ENCODE measurements around the gene ANXA11. TPM values are rescaled to one million over a fixed set of nuclear protein-coding genes. Genes with fewer than 3 reads are reported as not detected.

ANXA11 gene
- polyA plus RNA-seq, 2 of the 4 experiments (the other 2 are of a cell fraction) = 92.6 to 119 TPM

DNA sequence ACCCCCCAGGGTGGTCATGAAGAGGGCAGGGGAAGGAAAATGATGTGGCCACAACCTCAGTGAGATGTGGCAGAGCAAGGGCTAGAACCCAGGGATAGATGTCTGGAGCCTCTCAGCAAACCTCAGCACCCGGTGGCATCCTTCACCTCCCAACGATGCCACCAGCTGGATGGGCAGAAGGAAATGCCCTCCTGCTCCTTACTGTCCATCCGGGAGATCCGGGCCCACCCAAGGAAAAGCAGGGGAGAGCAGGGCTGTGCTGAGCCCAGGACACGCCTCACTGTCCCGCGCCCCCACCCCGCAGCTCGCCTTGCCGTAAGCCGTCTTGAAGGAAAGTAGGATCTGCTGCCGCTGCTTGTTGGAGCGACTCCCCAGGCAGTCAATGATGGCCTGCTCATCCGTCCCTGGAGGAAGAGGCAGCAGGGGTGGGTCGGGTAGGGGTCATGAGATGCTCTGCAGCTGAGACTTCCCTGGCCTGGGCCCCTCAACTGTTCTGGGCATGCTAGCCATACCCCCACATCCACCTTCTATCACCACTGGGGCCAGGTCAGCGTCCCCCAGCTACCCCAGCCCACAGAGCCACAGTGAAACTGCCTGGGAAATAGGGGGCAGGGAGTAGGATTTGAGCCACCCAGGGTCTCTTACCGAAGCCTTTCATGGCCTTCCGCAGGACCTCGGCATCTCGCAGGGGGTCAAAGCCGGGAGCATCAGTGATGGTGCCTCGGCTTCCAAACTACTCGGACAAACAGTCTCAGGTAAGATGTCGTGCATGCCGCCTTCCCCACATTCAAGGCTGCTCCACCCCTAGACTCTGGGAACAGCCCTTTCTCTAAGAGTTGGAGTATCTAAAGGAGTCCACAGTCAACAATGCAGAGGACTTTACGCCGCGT lies 38.5 kb downstream of the ANXA11 start:
- POLR2A ChIA-PET = no interaction called here
- ATAC-seq (no peak), FAIRE-seq (no peak), DNase-seq (ENCODE audit: low read depth in 1 of 2, low spot score in 1 of 2) (no peak)
- Histone ChIP-seq H3K4me1 (peaks cover 24% of the 10 kb centered on the region), H3K9me3 (no peaks in the 10 kb centered on the region), H3K27ac (no peak overlapping the region), H3K4me3 (no peak overlapping the region), H3K4me2 (no peak overlapping the region)
- CTCF ChIA-PET = interaction anchor here (1.4 to 3.0 kb wide), 6 partner anchors 12 to 56 kb away, joined by 3 to 13 read pairs (median 8); no protein-coding TSS in a partner anchor
- TF ChIP-seq, protein P1, sequence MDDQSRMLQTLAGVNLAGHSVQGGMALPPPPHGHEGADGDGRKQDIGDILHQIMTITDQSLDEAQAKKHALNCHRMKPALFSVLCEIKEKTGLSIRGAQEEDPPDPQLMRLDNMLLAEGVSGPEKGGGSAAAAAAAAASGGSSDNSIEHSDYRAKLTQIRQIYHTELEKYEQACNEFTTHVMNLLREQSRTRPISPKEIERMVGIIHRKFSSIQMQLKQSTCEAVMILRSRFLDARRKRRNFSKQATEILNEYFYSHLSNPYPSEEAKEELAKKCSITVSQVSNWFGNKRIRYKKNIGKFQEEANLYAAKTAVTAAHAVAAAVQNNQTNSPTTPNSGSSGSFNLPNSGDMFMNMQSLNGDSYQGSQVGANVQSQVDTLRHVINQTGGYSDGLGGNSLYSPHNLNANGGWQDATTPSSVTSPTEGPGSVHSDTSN (IDR thresholded peaks at IDR 0.05) = no peak
- TF ChIP-seq KDM1A (IDR thresholded peaks at IDR 0.05; ENCODE audit: low read depth) (no peak), JUNB (IDR thresholded peaks at IDR 0.05) (no peak)
- TF ChIP-seq, protein P2, sequence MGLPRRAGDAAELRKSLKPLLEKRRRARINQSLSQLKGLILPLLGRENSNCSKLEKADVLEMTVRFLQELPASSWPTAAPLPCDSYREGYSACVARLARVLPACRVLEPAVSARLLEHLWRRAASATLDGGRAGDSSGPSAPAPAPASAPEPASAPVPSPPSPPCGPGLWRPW (IDR thresholded peaks at IDR 0.05) = no peak
- 91% methylated on average over 25 of the region's 28 CpGs for WGBS (ENCODE audit: missing lambda C conversion rate)

DNA sequence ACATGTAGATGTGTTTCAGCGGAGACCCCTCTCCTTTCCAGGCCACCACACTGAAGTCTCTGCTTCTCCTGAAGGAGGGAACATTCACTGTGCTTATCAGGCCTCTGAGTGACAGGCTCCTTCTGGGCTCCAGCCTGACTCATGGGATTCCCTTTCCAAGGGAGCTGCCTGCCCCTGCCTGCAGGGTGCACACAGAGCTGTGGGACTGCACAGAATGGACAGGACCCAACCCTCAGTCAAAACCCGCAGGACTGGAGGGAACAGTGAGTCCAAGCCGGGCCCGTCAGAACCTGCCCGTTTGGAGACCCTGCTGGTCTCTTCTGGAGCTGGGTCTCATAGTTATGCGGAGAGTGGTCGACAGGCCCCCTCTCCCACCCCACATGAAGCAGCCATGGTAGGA lies 40.2 kb downstream of the ANXA11 start:
- FAIRE-seq = no peak
- TF ChIP-seq PHF8 (IDR thresholded peaks at IDR 0.05; ENCODE audit: borderline replicate concordance, low read depth) (no peak), SREBF2 (IDR thresholded peaks at IDR 0.05) (no peak), CBX8 (IDR thresholded peaks at IDR 0.05) (no peak), JUNB (IDR thresholded peaks at IDR 0.05) (no peak), ESRRA (IDR thresholded peaks at IDR 0.05; ENCODE audit: borderline replicate concordance, low read length) (no peak), NR3C1 (IDR thresholded peaks at IDR 0.05) (no peak), MYC (IDR thresholded peaks at IDR 0.05; ENCODE audit: borderline replicate concordance, low read length) (no peak), SMC3 (IDR thresholded peaks at IDR 0.05) (no peak), FOSL2 (IDR thresholded peaks at IDR 0.05) (no peak), FOSL2 (CRISPR knock-in tag; IDR thresholded peaks at IDR 0.05) (no peak), MAZ (IDR thresholded peaks at IDR 0.05; ENCODE audit: borderline replicate concordance, low read depth, low read length) (no peak)
- TF ChIP-seq, protein P2 (IDR thresholded peaks at IDR 0.05) = no peak
- TF ChIP-seq, protein P3, sequence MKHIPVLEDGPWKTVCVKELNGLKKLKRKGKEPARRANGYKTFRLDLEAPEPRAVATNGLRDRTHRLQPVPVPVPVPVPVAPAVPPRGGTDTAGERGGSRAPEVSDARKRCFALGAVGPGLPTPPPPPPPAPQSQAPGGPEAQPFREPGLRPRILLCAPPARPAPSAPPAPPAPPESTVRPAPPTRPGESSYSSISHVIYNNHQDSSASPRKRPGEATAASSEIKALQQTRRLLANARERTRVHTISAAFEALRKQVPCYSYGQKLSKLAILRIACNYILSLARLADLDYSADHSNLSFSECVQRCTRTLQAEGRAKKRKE (CRISPR knock-in tag; IDR thresholded peaks at IDR 0.05; ENCODE audit: low read depth) = no peak
- Histone ChIP-seq H3K4me2 (no peak overlapping the region), H3K9me3 (no peaks in the 10 kb centered on the region), H3K4me1 (peaks cover 24% of the 10 kb centered on the region), H3K27ac (no peak overlapping the region; a peak in 1 of 6 replicates), H3K4me3 (no peak overlapping the region)
- DNase-seq (ENCODE audit: low read depth in 1 of 2, low spot score in 1 of 2) = peak; percentile 20 to 25
- ChIA-PET POLR2A (interaction anchor here (1.0 kb wide), 1 partner anchor 43 kb away, joined by 3 read pairs; no protein-coding TSS in a partner anchor), CTCF (interaction anchor here (0.9 to 2.7 kb wide), 7 partner anchors 10 to 57 kb away, joined by 3 to 7 read pairs (median 4); no protein-coding TSS in a partner anchor)
- 93% methylated on average over 6 of the region's 7 CpGs for WGBS (ENCODE audit: missing lambda C conversion rate)
- ATAC-seq = peak; percentile 68 to 71

DNA sequence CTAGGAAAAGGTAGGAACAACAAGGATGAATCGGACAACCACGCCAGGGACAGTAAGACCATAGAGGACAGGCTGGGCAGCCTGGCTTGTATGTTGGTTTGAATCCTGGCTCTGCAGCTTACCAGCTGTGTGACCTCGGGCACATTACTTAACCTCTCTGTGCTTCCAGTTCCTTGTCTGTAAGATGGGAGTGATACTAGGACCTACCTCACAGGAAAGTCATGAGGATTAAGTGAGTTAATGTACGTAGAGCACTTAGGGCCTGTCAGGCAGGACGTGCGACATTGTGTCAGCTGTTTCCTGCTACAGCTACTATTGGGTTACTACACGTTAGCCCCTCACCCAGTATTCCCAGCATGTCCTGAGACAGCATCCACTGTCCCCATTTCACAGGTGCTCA lies 40.7 kb downstream of the ANXA11 start:
- 86% methylated on average over 7 of the region's 7 CpGs for WGBS (ENCODE audit: missing lambda C conversion rate)
- DNase-seq (ENCODE audit: low read depth in 1 of 2, low spot score in 1 of 2) (no peak), FAIRE-seq (no peak), ATAC-seq (no peak)
- H3K4me3 ChIP-seq = no peak overlapping the region
- H3K9me3 ChIP-seq = no peaks in the 10 kb centered on the region
- CTCF ChIA-PET = interaction anchor here (0.6 to 2.7 kb wide), 8 partner anchors 12 to 75 kb away, joined by 3 to 7 read pairs (median 4); no protein-coding TSS in a partner anchor
- POLR2A ChIA-PET = interaction anchor here (1.0 kb wide), 1 partner anchor 43 kb away, joined by 3 read pairs; no protein-coding TSS in a partner anchor
- H3K4me2 ChIP-seq = peak overlapping the region; percentile 49; the same call in 2 of the 3 replicates
- peaks cover 26% of the 10 kb centered on the region for H3K4me1 ChIP-seq
- peak; percentile 47 for TF ChIP-seq ZFP36 (IDR thresholded peaks at IDR 0.05; ENCODE audit: borderline replicate concordance, partially characterized antibody)
- TF ChIP-seq, protein P4, sequence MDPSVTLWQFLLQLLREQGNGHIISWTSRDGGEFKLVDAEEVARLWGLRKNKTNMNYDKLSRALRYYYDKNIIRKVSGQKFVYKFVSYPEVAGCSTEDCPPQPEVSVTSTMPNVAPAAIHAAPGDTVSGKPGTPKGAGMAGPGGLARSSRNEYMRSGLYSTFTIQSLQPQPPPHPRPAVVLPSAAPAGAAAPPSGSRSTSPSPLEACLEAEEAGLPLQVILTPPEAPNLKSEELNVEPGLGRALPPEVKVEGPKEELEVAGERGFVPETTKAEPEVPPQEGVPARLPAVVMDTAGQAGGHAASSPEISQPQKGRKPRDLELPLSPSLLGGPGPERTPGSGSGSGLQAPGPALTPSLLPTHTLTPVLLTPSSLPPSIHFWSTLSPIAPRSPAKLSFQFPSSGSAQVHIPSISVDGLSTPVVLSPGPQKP (IDR thresholded peaks at IDR 0.05; ENCODE audit: low read depth, low read length) = no peak
- no peak overlapping the region for H3K27ac ChIP-seq

Measured in A549 (cell line).